ENCODE data around the gene TOR3A.

TOR3A gene

GRCh38 chr1:179090522-179090921, 8.7 kb downstream of the TOR3A start:
- H3K4me3 Mint-ChIP-seq = no peak overlapping the region
- DNase-seq = no peak
- H3K9me3 Mint-ChIP-seq = no peaks in the 10 kb centered on the region
- TF ChIP-seq, protein P1, sequence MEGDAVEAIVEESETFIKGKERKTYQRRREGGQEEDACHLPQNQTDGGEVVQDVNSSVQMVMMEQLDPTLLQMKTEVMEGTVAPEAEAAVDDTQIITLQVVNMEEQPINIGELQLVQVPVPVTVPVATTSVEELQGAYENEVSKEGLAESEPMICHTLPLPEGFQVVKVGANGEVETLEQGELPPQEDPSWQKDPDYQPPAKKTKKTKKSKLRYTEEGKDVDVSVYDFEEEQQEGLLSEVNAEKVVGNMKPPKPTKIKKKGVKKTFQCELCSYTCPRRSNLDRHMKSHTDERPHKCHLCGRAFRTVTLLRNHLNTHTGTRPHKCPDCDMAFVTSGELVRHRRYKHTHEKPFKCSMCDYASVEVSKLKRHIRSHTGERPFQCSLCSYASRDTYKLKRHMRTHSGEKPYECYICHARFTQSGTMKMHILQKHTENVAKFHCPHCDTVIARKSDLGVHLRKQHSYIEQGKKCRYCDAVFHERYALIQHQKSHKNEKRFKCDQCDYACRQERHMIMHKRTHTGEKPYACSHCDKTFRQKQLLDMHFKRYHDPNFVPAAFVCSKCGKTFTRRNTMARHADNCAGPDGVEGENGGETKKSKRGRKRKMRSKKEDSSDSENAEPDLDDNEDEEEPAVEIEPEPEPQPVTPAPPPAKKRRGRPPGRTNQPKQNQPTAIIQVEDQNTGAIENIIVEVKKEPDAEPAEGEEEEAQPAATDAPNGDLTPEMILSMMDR (IDR thresholded peaks at IDR 0.05) = no peak
- H3K4me1 Mint-ChIP-seq = peaks cover 36% of the 10 kb centered on the region
- peaks cover 3% of the 10 kb centered on the region for H3K27me3 Mint-ChIP-seq (ENCODE audit: low read depth, poor library complexity)
- peaks cover 40% of the 10 kb centered on the region for H3K36me3 Mint-ChIP-seq (ENCODE audit: low read depth)
- H3K27ac Mint-ChIP-seq = peak overlapping the region; percentile 71

- Mint-ChIP-seq H3K36me3 (ENCODE audit: low read depth) (peaks cover 44% of the 10 kb centered on the region), H3K27ac (peak overlapping the region; percentile 46), H3K4me1 (peaks cover 36% of the 10 kb centered on the region), H3K4me3 (peak overlapping the region; percentile 35), H3K9me3 (no peaks in the 10 kb centered on the region), H3K27me3 (ENCODE audit: low read depth, poor library complexity) (peaks cover 3% of the 10 kb centered on the region)
- TF ChIP-seq, protein P1 (IDR thresholded peaks at IDR 0.05) = no peak
- no peak for DNase-seq
Observed at GRCh38 chr1:179090923-179091322, 9.1 kb downstream of the TOR3A start.

DNA sequence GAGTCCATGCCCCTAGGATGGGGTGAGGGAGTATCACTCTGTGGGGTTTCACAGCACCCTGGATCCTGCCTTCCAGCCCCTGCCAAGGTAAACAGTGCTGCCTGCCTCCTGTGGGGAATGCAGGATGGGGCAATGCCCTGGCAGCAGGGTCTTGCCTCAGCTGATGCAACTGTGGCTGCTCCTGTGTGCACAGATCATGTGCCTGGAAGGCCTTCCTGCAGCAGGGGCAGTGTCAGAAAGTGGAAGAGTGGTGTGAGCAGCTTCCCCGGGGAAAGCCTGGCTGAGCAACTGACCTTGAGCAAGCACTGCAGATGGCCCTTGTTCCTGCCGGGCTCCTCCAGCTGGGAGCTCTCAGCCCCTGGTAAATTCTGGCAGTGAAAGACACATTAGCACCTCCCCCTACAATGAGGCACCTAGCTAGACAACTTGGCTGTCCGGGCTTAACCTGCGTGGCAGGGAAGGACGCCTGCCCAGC, 9.9 kb downstream of the TOR3A start:
- Mint-ChIP-seq H3K36me3 (ENCODE audit: low read depth) (peaks cover 46% of the 10 kb centered on the region), H3K4me1 (peaks cover 36% of the 10 kb centered on the region), H3K27ac (peak overlapping the region; percentile 46), H3K9me3 (no peaks in the 10 kb centered on the region), H3K4me3 (no peak overlapping the region), H3K27me3 (ENCODE audit: low read depth, poor library complexity) (peaks cover 3% of the 10 kb centered on the region)
- TF ChIP-seq, protein P1 (IDR thresholded peaks at IDR 0.05) = no peak
- no peak for DNase-seq

GRCh38 chr1:179092896-179093461, 11.1 kb downstream of the TOR3A start:
- Mint-ChIP-seq H3K27me3 (ENCODE audit: low read depth, poor library complexity) (peaks cover 3% of the 10 kb centered on the region), H3K4me1 (peaks cover 36% of the 10 kb centered on the region), H3K27ac (no peak overlapping the region), H3K4me3 (no peak overlapping the region), H3K9me3 (no peaks in the 10 kb centered on the region), H3K36me3 (ENCODE audit: low read depth) (peaks cover 54% of the 10 kb centered on the region)
- DNase-seq = no peak
- TF ChIP-seq, protein P1 (IDR thresholded peaks at IDR 0.05) = no peak

GRCh38 chr1:179094818-179095217, 12.9 kb downstream of the TOR3A start:
- Mint-ChIP-seq H3K9me3 (no peaks in the 10 kb centered on the region), H3K27me3 (ENCODE audit: low read depth, poor library complexity) (no peaks in the 10 kb centered on the region), H3K4me3 (no peak overlapping the region), H3K36me3 (ENCODE audit: low read depth) (peaks cover 67% of the 10 kb centered on the region), H3K27ac (no peak overlapping the region), H3K4me1 (peaks cover 23% of the 10 kb centered on the region)
- DNase-seq = no peak
- TF ChIP-seq, protein P1 (IDR thresholded peaks at IDR 0.05) = no peak

- TF ChIP-seq, protein P1 (IDR thresholded peaks at IDR 0.05) = no peak
- no peak for DNase-seq
- H3K27me3 Mint-ChIP-seq (ENCODE audit: low read depth, poor library complexity) = no peaks in the 10 kb centered on the region
- no peaks in the 10 kb centered on the region for H3K9me3 Mint-ChIP-seq
- no peak overlapping the region for H3K4me3 Mint-ChIP-seq
- H3K4me1 Mint-ChIP-seq = peaks cover 18% of the 10 kb centered on the region
- H3K27ac Mint-ChIP-seq = no peak overlapping the region
- H3K36me3 Mint-ChIP-seq (ENCODE audit: low read depth) = peaks cover 72% of the 10 kb centered on the region
Observed at GRCh38 chr1:179095377-179095776, 13.5 kb downstream of the TOR3A start.

All from nephron progenitor cell (in vitro differentiated cells).